AG04449 (cell line): Measurements from ENCODE around the gene ARFGAP1.
A peak's percentile ranks its signal among the peaks of the same experiment; 100 is the strongest.

Experiments
- CTCF ChIA-PET: fragments of 350-600 bp; formaldehyde crosslinking; extraction: SDS; loops from one replicate; lab custom pipeline; 2021; ENCODE audit warnings: antibody characterized with exemption; lab: Yijun Ruan, JAX
- POLR2A ChIA-PET: fragments of 400-600, 350-600 bp; formaldehyde crosslinking; extraction: SDS; loops from one replicate; lab custom pipeline; 2020; ENCODE audit warnings: antibody characterized with exemption, inconsistent platforms; lab: Yijun Ruan, JAX
- DNase-seq: peaks from one replicate; pipeline ENCODE4 v3.0.0-alpha.2; 2010; ENCODE audit warnings: low read depth, low spot score
- H3K4me3 ChIP-seq: 2 replicates; pipeline ENCODE4 v1.5.1; 2011; ENCODE audit warnings: low read depth, mild to moderate bottlenecking, control low read depth, low read length
- CTCF ChIP-seq: IDR thresholded peaks from one replicate; pipeline ENCODE4 v1.5.1; 2011; ENCODE audit warnings: mild to moderate bottlenecking, moderate library complexity, low read length, control low read depth, inconsistent platforms; ENCODE audit not compliant: insufficient read depth; ENCODE audit errors: missing control alignments

Gene ARFGAP1

GRCh38 chr20:63288581-63289251 is 16.1 kb downstream of the ARFGAP1 start:
- no peak overlapping the region for H3K4me3 ChIP-seq
- ChIA-PET CTCF (interaction anchor here (0.8 to 10.3 kb wide), 3 partner anchors 10 to 65 kb away, joined by 3 to 92 read pairs (median 9); no protein-coding TSS in a partner anchor), POLR2A (interaction anchor here (0.7 kb wide), 1 partner anchor 16 kb away, joined by 3 read pairs; the partner anchor contains the start of gene ARFGAP1)
- no peak for DNase-seq
- no peak for TF ChIP-seq CTCF

DNA sequence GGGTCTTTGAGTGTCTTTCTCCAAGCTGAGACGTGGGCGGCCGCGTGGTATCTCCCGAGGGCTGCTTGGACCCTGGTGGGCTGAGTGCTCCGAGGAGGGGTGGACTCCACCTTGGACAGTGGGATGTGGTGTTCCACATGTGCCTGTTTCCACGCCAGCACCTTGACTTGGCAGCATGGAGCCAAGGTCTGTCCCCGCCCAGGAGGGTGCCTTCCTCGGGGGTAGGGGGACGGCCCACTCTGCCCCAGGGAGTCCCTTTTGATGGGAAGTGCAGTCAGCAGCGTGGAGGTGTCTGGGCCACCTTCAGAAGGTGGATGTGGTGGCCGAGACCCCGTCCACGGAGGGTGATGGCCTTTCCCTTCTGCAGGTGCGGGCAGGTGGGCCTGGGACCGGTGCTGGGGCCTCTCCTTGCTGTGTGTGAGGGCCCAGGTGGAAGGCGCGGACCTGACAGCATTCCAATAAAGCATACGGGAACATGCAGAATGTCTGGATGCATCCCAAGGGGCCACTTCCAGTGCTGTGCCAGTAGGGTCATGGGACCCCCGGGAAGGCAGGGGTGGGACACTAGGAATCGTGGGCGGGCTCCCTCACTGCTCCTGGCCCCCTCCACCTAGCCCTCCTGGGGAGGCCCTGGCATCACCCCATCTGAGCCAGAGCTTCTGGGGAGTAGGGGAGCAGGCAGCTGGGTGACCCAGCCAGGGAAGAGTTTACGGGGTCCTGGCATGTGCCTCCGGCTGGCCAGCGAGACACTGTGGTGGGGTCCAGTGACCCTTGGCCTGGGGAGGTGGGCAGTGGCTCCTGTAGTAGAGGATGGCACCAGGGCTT is 16.9 kb downstream of the ARFGAP1 start:
- no peak overlapping the region for H3K4me3 ChIP-seq
- TF ChIP-seq CTCF = no peak
- CTCF ChIA-PET = interaction anchor here (2.7 to 10.3 kb wide), 3 partner anchors 8 to 65 kb away, joined by 9 to 92 read pairs (median 30); no protein-coding TSS in a partner anchor
- no peak for DNase-seq
- POLR2A ChIA-PET = no interaction called here

DNA sequence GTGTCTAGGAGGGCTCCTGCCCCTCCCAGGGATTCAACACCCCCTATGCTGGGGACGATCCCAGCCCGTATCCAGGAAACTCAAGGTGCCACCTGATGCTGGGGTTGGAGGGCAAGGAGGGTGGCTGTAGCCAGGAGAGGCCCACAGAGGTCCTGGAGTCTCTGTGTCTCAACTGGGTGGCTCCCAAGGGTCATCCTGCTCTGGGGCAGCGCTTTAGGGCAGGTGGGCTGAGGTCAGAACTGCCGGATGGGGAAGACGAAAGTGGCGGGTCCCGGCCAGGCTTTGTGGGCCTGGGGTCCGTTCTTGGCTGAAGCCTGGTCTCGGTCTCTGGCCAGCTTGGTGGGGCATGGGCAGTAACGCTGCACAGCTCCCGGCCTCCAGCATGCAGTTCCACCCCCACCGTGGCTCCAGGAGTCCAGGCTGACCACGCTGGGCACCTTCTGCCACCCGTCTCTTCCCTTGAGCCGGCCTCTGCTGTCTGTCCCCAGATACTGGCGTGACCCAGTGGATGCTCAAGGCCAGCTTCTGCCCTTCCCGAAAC is 17.6 kb downstream of the ARFGAP1 start:
- no peak for DNase-seq
- TF ChIP-seq CTCF = no peak
- POLR2A ChIA-PET = interaction anchor here (1.0 kb wide), 1 partner anchor 18 kb away, joined by 5 read pairs; the partner anchor contains the start of gene ARFGAP1
- no peak overlapping the region for H3K4me3 ChIP-seq
- CTCF ChIA-PET = interaction anchor here (0.7 to 10.3 kb wide), 7 partner anchors 8 to 72 kb away, joined by 3 to 92 read pairs (median 8); partner anchors contain the start of gene ARFGAP1

GRCh38 chr20:63290677-63291472 is 18.3 kb downstream of the ARFGAP1 start:
- CTCF ChIA-PET = interaction anchor here (0.6 to 10.3 kb wide), 16 partner anchors 9 to 94 kb away, joined by 3 to 92 read pairs (median 5); partner anchors contain the start of gene ARFGAP1

GRCh38 chr20:63291811-63292210 is 19.2 kb downstream of the ARFGAP1 start:
- TF ChIP-seq CTCF = no peak
- no peak for DNase-seq
- no peak overlapping the region for H3K4me3 ChIP-seq
- CTCF ChIA-PET = interaction anchor here (0.7 to 10.3 kb wide), 10 partner anchors 9 to 82 kb away, joined by 3 to 92 read pairs (median 6); no protein-coding TSS in a partner anchor
- POLR2A ChIA-PET = no interaction called here

More at GRCh38 chr20:63290677-63291472, 18.3 kb downstream of the ARFGAP1 start:
- TF ChIP-seq CTCF = peak; percentile 92
- no peak overlapping the region for H3K4me3 ChIP-seq
- DNase-seq = no peak
- POLR2A ChIA-PET = interaction anchor here (1.0 kb wide), 1 partner anchor 18 kb away, joined by 5 read pairs; the partner anchor contains the start of gene ARFGAP1
